Left kidney (tissue), 2 donors: ENCODE data around the gene MBD3L2. TPM values are rescaled to one million over a fixed set of nuclear protein-coding genes. Genes with fewer than 3 reads are reported as not detected.
"Not testable (repeated sequence)": the region's sequence is repeated elsewhere in the genome, so short reads cannot be mapped to it uniquely, and the experiment has no call there.

Experiments
- DNase-seq: peaks from one replicate; pipeline ENCODE4 v3.0.0-alpha.2; 2013
- polyA plus RNA-seq: library from polyadenylated mRNA; unstranded; fragments of 120-200 nt; gene quantifications from one replicate; pipeline ENCODE4 v1.2.1, GENCODE V29; 2013; ENCODE audit not compliant: insufficient read length

Gene MBD3L2
- polyA plus RNA-seq, 1 donor = not detected

- DNase-seq = not testable (repeated sequence)
Observed at GRCh38 chr19:7059977-7060376, 10.9 kb downstream of the MBD3L2 start.

- no peak for DNase-seq
Observed at GRCh38 chr19:7063339-7063738, 14.2 kb downstream of the MBD3L2 start.

- no peak for DNase-seq
Observed at GRCh38 chr19:7063764-7064418, 14.8 kb downstream of the MBD3L2 start.

GRCh38 chr19:7067122-7067521 lies 18.0 kb downstream of the MBD3L2 start:
- DNase-seq = not testable (repeated sequence)

GRCh38 chr19:7067716-7068115 lies 18.6 kb downstream of the MBD3L2 start:
- no peak for DNase-seq

- DNase-seq = no peak
Observed at GRCh38 chr19:7068599-7068998, 19.5 kb downstream of the MBD3L2 start.

GRCh38 chr19:7069042-7069903 lies 20.2 kb downstream of the MBD3L2 start, which contains the start of gene ZNF557:
Gene ZNF557 (plus strand): TSS chr19:7069703. CDS start chr19:7075075, 5,372 bp downstream.
- peak; percentile 96 for DNase-seq

GRCh38 chr19:7069904-7070226 lies 20.7 kb downstream of the MBD3L2 start:
- no peak for DNase-seq

- no peak for DNase-seq
Observed at GRCh38 chr19:7072541-7072940, 23.4 kb downstream of the MBD3L2 start.

- no peak for DNase-seq
Observed at GRCh38 chr19:7074705-7075282, 25.7 kb downstream of the MBD3L2 start.

- no peak for DNase-seq
Observed at GRCh38 chr19:7076151-7076550, 27.0 kb downstream of the MBD3L2 start.

GRCh38 chr19:7078008-7078407 lies 28.9 kb downstream of the MBD3L2 start:
- DNase-seq = no peak

- DNase-seq = no peak
Observed at GRCh38 chr19:7083076-7083956, 34.2 kb downstream of the MBD3L2 start.

- DNase-seq = no peak
Observed at GRCh38 chr19:7088999-7089398, 39.9 kb downstream of the MBD3L2 start.

GRCh38 chr19:7098096-7098495 lies 49.0 kb downstream of the MBD3L2 start:
- DNase-seq = no peak

GRCh38 chr19:7098701-7099596 lies 49.8 kb downstream of the MBD3L2 start:
- DNase-seq = peak; percentile 93

GRCh38 chr19:7099597-7099921 lies 50.4 kb downstream of the MBD3L2 start:
- no peak for DNase-seq
